ENCODE data around the gene RAB32. TPM values are rescaled to one million over a fixed set of nuclear protein-coding genes. Genes with fewer than 3 reads are reported as not detected.

RAB32 gene
- total RNA-seq (2022; extraction: Qiagen RNA extraction), result 32.5 to 46.2 TPM (median 42.2 TPM) in 5 replicates

DNA sequence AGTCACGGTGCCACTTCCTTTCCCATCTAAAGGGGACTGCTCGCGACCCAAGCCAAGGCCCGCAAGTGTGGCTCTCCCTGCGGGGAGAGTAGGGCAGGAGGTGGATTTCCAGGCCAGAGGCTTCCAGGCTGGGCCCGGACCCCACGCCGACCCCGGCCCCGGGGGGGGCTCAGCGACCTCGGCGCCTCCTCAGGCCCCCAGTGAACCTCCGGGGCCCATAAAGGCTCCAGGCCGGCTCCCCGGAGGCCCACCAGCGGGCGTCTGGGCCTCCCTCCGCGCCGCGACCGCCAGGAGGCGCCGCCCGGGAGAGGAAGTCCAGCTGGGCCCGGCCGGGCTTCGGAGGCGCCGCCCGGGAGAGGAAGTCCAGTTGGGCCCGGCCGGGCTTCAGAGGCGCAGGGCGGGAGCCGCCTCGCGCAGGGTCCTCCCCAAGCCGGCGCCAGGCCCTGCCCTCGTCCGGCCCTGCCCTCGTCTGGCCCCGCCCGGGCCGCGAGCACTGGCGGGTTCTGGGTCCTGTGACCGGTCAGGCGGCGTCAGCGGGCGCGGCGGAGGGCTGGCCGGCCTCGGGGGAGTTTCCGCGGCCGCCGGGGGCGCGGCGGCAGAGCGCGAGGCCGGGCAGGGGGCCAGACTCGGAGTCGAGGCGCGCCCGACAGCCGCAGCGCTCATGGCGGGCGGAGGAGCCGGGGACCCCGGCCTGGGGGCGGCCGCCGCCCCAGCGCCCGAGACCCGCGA is at the start of gene RAB32:
RAB32 (plus strand) TSS at position 623 of the 729 bp plus-strand sequence; CDS start at position 662, 39 bp downstream.

DNA sequence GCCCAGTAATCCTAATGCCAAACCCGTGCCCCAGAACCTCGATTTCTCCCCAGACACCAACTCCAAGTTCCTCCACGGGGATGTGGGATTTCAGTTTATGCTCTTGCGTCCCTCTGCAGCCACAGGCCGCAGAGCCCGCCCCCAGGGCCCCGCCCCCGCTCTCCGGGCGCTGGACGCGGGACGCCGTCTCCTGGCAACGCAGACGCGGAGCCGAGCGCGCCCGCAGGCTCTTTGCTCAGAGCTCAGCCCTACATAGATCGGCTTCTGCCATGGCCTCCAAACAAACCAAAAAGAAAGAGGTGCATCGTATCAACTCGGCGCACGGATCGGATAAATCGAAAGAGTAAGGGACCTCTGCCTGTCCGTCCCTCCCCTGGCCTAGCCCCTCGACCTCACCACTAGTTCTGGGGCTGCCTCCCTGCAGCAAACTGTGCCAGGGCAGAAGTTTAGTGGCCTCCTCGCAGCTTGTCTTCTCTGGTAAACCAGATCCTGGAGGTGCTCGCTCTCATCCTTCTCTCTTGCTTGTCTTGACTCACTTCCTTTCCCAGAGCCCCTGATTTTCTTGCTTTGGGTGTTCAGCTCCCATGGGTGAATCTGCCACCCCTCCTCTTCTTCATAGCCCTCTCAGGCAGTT is 55.3 kb downstream of the RAB32 start, which contains the start of gene ADGB:
ADGB (plus strand) TSS at position 201 of the 634 bp plus-strand sequence; CDS start at position 270, 69 bp downstream.

Other genes with a start within 250 kb of the RAB32 start
- gene ADGB, start 55.1 kb downstream of the RAB32 start, total RNA-seq (2022; extraction: Qiagen RNA extraction), result not detected in 5 replicates

All from A549 treated with Hydrocortisone at 1 μM for 4 hours (cell line).